Endodermal cell (in vitro differentiated cells): ENCODE data around the gene LECT2. TPM values are rescaled to one million over a fixed set of nuclear protein-coding genes. Genes with fewer than 3 reads are reported as not detected.

Experiments
- DNase-seq: peaks from one replicate; pipeline ENCODE4 v3.0.0-alpha.2; 2017
- H3K27ac ChIP-seq: 2 replicates; pipeline ENCODE4 v1.5.1; 2013; ENCODE audit warnings: mild to moderate bottlenecking, low read depth, low read length, moderate library complexity
- H3K27me3 ChIP-seq: 2 replicates; pipeline ENCODE4 v1.6.1; 2013; ENCODE audit warnings: mild to moderate bottlenecking, low read length, moderate library complexity; ENCODE audit not compliant: insufficient read depth, control insufficient read depth, poor library complexity, severe bottlenecking
- H3K36me3 ChIP-seq: 2 replicates; pipeline ENCODE4 v1.7.0; 2013; ENCODE audit warnings: mild to moderate bottlenecking, low read length, moderate library complexity; ENCODE audit not compliant: control insufficient read depth, insufficient read depth
- H3K4me1 ChIP-seq: one replicate; pipeline ENCODE4 v1.7.0; 2013; ENCODE audit warnings: low read length; ENCODE audit not compliant: control insufficient read depth, insufficient read depth
- H3K4me3 ChIP-seq: 2 replicates; pipeline ENCODE4 v1.5.1; 2013; ENCODE audit warnings: mild to moderate bottlenecking, low read length, moderate library complexity
- H3K9ac ChIP-seq: 2 replicates; pipeline ENCODE4 v1.6.1; 2013; ENCODE audit warnings: mild to moderate bottlenecking, low read length, moderate library complexity; ENCODE audit not compliant: poor library complexity, severe bottlenecking; ENCODE audit errors: extremely low read depth
- H3K9me3 ChIP-seq: 2 replicates; pipeline ENCODE4 v1.6.1; 2013; ENCODE audit warnings: mild to moderate bottlenecking, low read length, moderate library complexity; ENCODE audit not compliant: control insufficient read depth
- H3K27ac Mint-ChIP-seq: 2 replicates; pipeline ENCODE4 v1.8.0; 2020; ENCODE audit warnings: mixed read lengths
- H3K27me3 Mint-ChIP-seq: 2 replicates; pipeline ENCODE4 v1.8.0; 2021; ENCODE audit warnings: mild to moderate bottlenecking, mixed read lengths; ENCODE audit not compliant: insufficient read depth
- H3K36me3 Mint-ChIP-seq: 2 replicates; pipeline ENCODE4 v1.8.0; 2020; ENCODE audit warnings: low read depth, mixed read lengths
- H3K4me1 Mint-ChIP-seq: 2 replicates; pipeline ENCODE4 v1.8.0; 2020; ENCODE audit warnings: mixed read lengths
- H3K4me3 Mint-ChIP-seq: 2 replicates; pipeline ENCODE4 v1.8.0; 2020; ENCODE audit warnings: mild to moderate bottlenecking, moderate library complexity, mixed read lengths
- H3K9me3 Mint-ChIP-seq: 2 replicates; pipeline ENCODE4 v1.8.0; 2020; ENCODE audit warnings: mild to moderate bottlenecking, mixed read lengths
- WGBS, 2 experiments: methylation state at CpG; one replicate each; pipeline versions ENCODE4 v1.1.5 to v1.1.7; 2013; ENCODE audit warnings: missing lambda C conversion rate in 2 of 2, mixed read lengths in 1 of 2; ENCODE audit not compliant: insufficient coverage in 1 of 2, insufficient read length in 1 of 2; 5-methylcytosine and 5-hydroxymethylcytosine counted together
- long read RNA-seq, 4 experiments: library from polyadenylated mRNA in 2 of 4; library from RNA in 1 of 4; library from capped mRNA in 1 of 4; stranded (forward) in 3 of 4; unstranded in 1 of 4; transcript quantifications; one replicate each; pipeline ENCODE4 v2.0.0, GENCODE V29; 2020 to 2021; ENCODE audit warnings: inconsistent platforms in 1 of 4
- polyA plus RNA-seq, 2 experiments: library from polyadenylated mRNA; stranded (reverse); fragments of 50-300 nt; gene quantifications; one replicate each; pipeline ENCODE4 v1.2.3, GENCODE V29; 2013
- total RNA-seq, 2 donors: library from RNA; stranded (reverse); fragmentation: NEBNext Ultra II Directional in 1 of 2; extraction: Animal tissue kit (Norgen Biotek cat#: 25700) in 1 of 2; gene quantifications; 2 replicates in 1 of 2; 3 replicates in 1 of 2; pipeline ENCODE4 v1.2.1, GENCODE V29; 2021
- TF ChIP-seq, protein P1 (sequence below): fragments of 200-600 bp; sonication (generic); conservative IDR thresholded peaks from 2 replicates; pipeline ENCODE4 v1.5.0; 2021; ENCODE audit warnings: antibody characterized with exemption, mild to moderate bottlenecking

Gene LECT2
- total RNA-seq: not detected
- polyA plus RNA-seq (2013, experiment 1 of 2): not detected
- polyA plus RNA-seq (2013, experiment 2 of 2): not detected
- long read RNA-seq, experiment 1: 0 reads
- long read RNA-seq, experiment 2: 0 reads
- long read RNA-seq, experiment 3: 0 reads
- long read RNA-seq, experiment 4: 0 reads

GRCh38 chr5:135954899-135955298 is at the start of gene LECT2:
LECT2 (minus strand) TSS chr5:135954983; CDS start chr5:135954833, 150 bp downstream.
- Mint-ChIP-seq H3K36me3 (no peaks in the 10 kb centered on the region), H3K4me3 (no peak within 1 kb of the TSS), H3K27me3 (peaks cover 23% of the 10 kb centered on the region), H3K4me1 (no peaks in the 10 kb centered on the region), H3K27ac (no peak within 1 kb of the TSS), H3K9me3 (no peaks in the 10 kb centered on the region)
- no peak for DNase-seq
- Histone ChIP-seq H3K4me3 (no peak within 1 kb of the TSS), H3K27ac (no peak within 1 kb of the TSS), H3K4me1 (no peaks in the 10 kb centered on the region), H3K36me3 (no peaks in the 10 kb centered on the region), H3K9ac (no peak within 1 kb of the TSS), H3K9me3 (no peaks in the 10 kb centered on the region), H3K27me3 (peaks cover 18% of the 10 kb centered on the region)
- WGBS, 2 experiments: 96% methylated on average over 3 of the region's 3 CpGs; no CpG with 5 or more reads in 1 of the 2 experiments
- TF ChIP-seq, protein P1, sequence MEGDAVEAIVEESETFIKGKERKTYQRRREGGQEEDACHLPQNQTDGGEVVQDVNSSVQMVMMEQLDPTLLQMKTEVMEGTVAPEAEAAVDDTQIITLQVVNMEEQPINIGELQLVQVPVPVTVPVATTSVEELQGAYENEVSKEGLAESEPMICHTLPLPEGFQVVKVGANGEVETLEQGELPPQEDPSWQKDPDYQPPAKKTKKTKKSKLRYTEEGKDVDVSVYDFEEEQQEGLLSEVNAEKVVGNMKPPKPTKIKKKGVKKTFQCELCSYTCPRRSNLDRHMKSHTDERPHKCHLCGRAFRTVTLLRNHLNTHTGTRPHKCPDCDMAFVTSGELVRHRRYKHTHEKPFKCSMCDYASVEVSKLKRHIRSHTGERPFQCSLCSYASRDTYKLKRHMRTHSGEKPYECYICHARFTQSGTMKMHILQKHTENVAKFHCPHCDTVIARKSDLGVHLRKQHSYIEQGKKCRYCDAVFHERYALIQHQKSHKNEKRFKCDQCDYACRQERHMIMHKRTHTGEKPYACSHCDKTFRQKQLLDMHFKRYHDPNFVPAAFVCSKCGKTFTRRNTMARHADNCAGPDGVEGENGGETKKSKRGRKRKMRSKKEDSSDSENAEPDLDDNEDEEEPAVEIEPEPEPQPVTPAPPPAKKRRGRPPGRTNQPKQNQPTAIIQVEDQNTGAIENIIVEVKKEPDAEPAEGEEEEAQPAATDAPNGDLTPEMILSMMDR: no peak

DNA sequence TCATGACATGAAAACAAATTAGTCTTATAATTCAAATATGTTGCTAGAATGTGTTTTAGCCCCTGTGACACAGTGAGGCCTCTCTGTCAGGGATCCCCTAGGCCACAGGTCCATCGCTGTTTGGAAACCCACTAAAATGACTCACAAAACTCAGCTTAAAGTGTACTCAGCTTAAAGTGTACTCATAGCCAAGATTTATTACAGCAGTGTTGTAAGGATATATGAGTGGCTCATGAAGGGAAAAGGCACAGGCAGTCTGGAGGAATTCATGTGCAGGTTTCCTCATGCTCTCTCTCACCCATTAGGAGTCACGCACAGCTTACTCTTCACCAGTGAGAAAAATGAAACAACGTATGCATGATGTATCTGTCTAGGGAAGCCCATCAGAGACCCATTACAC is 49.7 kb upstream of the LECT2 start:
- Mint-ChIP-seq H3K9me3 (no peaks in the 10 kb centered on the region), H3K27me3 (no peaks in the 10 kb centered on the region), H3K4me1 (no peaks in the 10 kb centered on the region), H3K4me3 (no peak overlapping the region), H3K27ac (no peak overlapping the region), H3K36me3 (no peaks in the 10 kb centered on the region)
- H3K4me1 ChIP-seq: no peaks in the 10 kb centered on the region
- H3K27me3 ChIP-seq: no peaks in the 10 kb centered on the region
- no peak overlapping the region for H3K4me3 ChIP-seq
- H3K9me3 ChIP-seq: no peaks in the 10 kb centered on the region
- TF ChIP-seq, protein P1: no peak
- no peak overlapping the region for H3K9ac ChIP-seq
- no peaks in the 10 kb centered on the region for H3K36me3 ChIP-seq
- DNase-seq: peak; percentile 2
- H3K27ac ChIP-seq: no peak overlapping the region
- 96 to 100% methylated on average over 2 to 3 of the region's 3 CpGs for WGBS, 2 experiments

DNA sequence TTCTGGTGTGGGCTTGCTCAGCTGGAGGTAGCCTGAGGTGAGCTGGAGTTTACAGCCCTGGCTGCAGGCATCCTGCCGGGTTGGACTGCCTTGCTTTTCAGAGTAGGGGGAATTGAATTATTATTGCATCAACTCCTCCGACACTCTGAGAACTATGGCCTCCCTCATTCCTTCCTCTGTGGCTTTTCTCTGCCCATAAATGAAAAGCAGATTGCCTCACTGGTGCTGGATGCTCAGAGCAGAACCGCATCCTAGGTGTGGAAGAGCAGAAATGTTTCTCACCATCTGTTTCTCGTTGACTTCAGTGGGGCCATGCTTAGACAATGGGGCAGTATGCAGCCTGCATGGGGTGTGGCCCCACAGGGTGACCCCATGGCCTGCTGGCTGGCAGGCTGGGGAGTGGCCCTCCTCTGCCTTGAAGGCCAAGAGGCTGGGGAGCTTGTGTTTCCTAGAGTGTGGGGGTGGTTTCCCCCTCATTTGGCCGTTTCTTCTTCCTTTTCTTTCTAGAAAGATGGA is 46.7 kb upstream of the LECT2 start:
- Histone ChIP-seq H3K9ac (no peak overlapping the region), H3K4me1 (no peaks in the 10 kb centered on the region), H3K27ac (no peak overlapping the region), H3K27me3 (no peaks in the 10 kb centered on the region), H3K36me3 (no peaks in the 10 kb centered on the region), H3K9me3 (no peaks in the 10 kb centered on the region), H3K4me3 (no peak overlapping the region)
- Mint-ChIP-seq H3K27ac (no peak overlapping the region), H3K4me3 (no peak overlapping the region), H3K27me3 (no peaks in the 10 kb centered on the region), H3K9me3 (no peaks in the 10 kb centered on the region), H3K4me1 (no peaks in the 10 kb centered on the region), H3K36me3 (no peaks in the 10 kb centered on the region)
- TF ChIP-seq, protein P1: no peak
- DNase-seq: peak; percentile 36
- 88 to 93% methylated on average over 2 to 5 of the region's 5 CpGs for WGBS, 2 experiments
